NCI-H446 treated with DMSO at 0.1 percent for 48 hours (cell line): ENCODE data around the gene EPAS1.
"Not testable (repeated sequence)": the region's sequence is repeated elsewhere in the genome, so short reads cannot be mapped to it uniquely, and the experiment has no call there.

Experiments used
- DNase-seq: peaks from one replicate; lab custom pipeline; 2025; lab: John Stamatoyannopoulos, UW

EPAS1 gene

DNA sequence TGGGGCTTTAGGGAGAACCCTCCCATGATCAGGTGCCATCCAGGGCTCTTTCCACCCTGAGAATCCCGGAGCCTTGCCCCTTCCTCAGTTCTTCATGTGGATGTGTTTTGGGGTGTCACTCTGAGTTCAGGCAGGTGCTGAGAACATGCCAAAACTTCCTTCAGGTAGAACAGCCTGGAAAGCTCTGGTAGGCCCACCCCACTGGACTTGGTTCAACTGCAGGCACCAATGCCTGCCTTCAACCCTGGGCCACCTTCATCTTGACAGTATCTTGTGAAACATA, 85.8 kb downstream of the EPAS1 start:
- no peak for DNase-seq

DNA sequence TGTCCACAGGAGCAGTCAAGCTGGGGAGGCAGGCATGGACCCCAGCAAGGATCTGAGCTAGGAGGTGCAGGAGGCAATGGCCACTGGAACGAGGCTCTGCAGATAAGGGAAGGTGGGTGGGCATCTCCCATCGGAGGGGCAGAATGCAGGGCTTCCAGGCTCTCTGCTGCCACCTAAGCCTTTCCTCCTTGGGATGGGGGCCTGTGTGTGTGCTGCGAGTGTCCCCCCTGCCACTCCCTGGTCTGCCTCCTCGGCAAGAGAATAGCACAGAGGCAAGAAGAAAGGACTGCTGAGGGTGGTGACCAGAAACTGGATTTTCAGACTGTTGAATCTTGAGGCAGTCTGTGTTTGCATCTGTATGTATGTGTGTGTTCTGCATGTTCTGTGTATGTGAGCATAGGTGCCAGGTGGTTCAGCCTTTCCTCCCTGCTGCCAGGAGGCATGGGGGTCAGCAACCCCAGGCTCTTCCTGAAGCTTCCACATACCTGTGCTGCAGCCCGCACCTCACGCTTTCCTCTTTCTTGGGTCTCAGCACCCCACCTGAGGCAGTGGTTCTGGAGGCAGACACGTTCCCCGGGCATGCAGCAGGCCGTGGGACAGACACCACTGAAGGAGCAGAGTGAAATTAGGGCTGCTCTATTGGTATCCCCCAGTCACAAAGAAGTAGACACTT, 86.7 kb downstream of the EPAS1 start:
- DNase-seq: no peak

DNA sequence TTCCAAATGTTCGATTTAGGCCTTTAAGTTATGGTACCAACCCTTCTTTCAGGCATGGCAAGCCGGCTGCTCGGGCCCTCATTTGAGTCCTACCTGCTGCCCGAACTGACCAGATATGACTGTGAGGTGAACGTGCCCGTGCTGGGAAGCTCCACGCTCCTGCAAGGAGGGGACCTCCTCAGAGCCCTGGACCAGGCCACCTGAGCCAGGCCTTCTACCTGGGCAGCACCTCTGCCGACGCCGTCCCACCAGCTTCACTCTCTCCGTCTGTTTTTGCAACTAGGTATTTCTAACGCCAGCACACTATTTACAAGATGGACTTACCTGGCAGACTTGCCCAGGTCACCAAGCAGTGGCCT, 87.2 kb downstream of the EPAS1 start:
- no peak for DNase-seq

DNA sequence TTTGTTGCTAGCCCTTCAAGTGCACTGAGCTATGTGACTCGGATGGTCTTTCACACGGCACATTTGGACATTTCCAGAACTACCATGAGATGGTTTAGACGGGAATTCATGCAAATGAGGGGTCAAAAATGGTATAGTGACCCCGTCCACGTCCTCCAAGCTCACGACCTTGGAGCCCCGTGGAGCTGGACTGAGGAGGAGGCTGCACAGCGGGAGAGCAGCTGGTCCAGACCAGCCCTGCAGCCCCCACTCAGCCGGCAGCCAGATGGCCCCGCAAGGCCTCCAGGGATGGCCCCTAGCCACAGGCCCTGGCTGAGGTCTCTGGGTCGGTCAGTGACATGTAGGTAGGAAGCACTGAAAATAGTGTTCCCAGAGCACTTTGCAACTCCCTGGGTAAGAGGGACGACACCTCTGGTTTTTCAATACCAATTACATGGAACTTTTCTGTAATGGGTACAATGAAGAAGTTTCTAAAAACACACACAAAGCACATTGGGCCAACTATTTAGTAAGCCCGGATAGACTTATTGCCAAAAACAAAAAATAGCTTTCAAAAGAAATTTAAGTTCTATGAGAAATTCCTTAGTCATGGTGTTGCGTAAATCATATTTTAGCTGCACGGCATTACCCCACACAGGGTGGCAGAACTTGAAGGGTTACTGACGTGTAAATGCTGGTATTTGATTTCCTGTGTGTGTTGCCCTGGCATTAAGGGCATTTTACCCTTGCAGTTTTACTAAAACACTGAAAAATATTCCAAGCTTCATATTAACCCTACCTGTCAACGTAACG, 88.8 kb downstream of the EPAS1 start:
- DNase-seq: no peak

DNA sequence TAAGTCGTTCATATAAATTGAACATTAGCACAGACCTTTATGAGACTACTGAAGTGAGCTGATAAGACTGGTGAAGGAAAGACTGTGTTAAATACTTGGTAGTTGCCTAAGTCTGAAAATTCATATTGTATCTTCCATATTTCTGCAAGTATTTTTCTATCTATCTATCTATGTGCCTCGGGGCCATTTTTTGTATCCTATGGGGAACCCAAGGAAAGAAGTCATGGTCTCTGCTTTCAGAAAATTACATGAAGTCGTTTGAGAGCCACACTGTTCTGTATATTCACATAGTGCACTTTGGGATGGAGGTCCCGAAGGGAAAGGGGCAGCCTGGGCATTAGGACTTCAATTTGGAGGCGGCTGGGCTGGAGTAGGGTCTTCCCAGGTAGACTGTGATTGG, 89.6 kb downstream of the EPAS1 start:
- DNase-seq: no peak

DNA sequence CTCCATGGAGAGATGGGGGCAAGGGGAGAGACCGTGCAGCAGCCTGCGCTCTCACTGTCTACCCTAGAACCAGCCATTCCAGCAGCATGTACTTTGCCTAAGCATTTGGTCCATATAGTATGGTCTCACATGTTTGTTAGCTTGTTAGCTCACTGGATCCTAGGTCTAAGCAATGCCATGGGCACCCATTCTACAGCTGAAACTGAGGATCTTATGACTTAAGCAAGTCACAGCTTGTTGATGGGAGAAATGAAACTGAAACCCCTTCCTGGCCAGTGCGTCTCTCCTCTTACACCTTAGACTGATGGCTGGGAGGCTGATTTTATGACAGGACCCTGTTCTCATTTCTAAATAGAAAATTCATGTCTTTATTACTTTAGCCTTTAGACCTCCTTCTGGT, 90.1 kb downstream of the EPAS1 start:
- no peak for DNase-seq

DNA sequence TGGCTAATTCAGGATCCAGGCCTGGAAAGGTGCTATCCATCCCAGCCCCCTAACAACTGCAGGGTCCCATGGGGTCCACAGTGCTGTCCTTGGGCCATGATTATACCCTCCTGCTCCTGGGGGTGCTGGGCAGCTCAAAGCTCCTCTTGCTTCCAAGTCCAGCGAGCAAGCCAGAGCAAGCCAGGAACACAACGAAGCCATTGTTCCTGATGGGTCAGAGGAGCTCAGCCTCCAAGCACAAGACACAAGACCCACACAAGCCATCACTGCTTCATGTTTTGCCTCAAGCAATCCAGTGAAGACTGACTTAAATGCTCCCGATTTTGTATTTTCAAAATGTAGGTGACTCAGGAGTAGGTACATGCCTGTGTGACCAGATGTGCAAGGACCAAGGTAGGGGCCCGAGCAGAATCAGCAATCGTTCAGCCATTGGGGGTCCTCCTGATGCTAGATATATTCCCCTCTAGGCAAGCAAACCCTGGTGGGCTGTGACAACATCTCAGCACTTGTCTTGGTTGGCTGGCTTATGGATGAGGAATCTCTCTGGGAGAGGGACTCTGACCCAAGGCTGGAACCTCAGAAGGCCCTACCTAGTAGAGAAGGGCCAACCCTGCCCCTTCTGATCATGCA, 90.8 kb downstream of the EPAS1 start:
- no peak for DNase-seq

DNA sequence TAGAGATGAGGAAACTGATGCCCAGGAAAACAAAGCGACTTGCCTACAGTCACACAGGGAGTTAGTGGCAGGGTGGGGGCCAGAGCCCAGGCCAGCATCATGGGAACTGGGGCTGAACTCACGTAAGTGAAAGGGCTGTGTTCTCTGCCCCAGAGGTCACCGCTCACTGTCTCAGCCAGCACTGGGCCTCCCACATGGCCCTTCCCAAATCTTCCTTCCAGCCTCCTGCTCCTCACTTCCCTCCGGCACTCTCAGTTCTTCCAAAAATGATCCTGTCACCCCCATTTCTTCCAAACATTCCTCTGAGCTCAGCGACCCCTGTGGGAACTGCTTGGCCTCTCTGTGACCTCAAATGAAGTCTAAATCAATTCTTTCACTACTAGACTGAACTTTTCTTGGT, 91.7 kb downstream of the EPAS1 start:
- no peak for DNase-seq

DNA sequence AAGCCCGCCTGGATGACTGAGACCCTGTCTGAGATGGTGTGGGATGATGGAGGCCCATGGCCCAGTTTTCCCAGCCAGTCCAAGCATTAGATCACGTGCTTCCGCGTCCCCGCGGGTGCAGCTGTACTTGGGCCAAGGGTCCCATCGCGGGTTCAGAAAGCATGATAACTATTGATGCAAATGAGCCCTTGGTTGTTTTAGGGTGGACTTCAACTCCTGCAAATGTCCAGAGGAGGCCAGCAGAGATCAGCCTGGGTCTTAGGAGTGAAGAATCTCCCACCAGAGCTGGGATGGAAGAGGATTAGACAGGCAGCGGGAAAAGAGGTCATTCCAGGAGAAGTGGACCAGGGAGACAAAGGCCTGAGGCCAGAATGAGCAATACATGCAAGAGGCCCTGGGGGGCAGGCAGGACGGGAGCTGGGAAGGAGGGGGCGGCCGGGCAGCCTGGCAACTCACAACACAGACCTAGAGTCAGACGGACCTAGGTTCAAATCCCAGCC, 92.3 kb downstream of the EPAS1 start:
- no peak for DNase-seq

DNA sequence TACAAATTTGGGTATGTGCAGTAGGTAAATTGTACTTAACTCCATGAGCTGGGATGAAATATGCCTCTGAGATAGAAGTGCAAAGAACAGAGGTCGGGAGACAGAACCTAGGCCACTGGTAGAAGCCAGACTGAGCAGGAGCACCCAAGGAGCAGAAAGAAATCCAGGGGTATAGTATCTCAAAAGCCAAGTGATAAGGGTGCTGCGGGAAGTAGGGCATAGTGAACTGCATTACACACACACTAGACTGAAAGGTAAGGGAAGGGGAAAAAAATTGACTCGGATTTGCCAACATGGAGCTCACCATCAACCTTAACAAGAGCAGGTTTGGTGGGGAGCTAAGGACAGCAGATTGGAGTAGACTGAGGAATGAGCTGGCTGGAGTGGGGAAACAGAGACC, 92.8 kb downstream of the EPAS1 start:
- DNase-seq: no peak

DNA sequence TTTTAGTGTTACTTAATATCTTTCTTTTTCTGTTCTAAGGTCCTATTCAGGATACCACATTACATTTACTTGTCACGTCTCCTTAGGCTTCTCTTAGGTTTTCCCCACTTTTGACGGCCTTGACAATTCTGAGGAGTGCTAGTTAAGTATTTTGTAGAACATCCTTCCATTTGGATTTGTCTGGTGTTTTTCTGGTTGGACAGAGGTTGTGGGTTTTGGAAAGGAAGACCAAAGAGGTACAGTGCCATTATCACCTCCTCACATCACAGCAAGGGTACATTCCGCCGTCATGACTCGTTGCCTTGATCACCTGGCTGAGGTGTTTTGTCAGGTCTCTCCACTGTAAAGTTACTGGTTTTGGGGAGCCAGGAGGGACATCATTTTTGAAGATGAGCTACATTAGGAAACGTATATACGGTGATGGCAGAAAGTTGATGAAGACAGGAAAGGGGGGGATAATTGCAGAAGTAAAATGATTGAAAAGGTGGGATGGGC, 93.7 kb downstream of the EPAS1 start:
- no peak for DNase-seq

DNA sequence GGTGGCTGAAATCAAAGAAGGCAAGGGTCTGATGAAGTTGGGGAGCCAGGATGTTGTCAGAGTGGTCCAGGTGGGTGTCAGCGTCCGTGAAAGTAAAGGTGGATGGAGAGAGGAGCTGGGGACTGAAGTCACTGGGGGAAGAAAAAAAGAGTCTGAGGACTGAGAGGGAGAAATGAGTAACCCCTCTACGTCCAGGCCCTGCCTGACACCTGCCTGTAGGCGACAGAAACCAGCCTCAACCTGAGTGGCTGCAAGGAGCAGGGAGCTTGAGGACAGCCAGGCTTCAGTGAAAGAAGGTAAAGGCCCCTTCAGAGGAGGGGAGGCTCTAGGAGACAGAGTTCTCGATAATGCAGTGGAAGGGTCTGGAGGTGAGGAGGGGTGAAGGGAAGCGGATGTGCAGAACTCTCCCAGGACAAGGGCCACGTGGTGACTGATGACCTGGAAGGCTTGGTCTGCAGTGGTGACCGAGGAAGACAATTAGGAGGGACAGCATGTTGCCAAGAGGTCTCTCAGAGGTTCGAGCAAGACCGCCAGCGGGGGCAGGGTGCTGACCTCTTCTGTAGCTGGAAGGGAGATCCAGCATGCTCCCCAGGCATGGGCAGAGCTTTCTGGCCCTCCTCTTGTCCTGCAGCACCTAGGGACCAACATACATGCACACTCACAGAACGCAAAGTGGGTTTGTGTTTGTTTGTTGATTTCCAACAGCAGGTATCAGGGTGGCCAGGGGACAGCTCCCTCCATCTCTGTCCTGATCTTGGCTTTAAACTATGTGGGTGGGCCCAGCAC, 95.5 kb downstream of the EPAS1 start:
- DNase-seq: no peak

DNA sequence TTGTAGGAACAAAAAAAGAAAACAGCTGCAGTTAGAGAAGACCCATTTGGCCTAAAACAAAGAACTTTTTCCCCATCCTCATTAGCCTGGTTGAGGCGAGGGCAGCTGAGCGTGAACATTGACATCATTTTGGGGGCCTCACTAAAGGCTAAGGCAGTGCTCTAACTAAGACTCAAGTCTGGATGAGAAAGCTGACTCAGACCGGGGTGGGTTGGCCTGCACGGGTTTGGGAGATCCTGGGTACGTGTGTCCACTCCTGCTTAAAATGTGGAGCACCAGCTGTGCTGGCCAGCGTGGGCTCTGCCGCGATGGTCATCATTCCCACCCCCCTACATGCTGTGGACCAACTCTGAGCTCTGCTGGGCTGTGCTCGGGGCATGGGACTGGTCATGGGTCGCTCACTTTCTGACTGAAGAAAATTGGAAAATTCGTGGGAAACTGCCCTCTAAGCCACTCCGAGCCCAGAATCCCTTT, 96.2 kb downstream of the EPAS1 start:
- DNase-seq: no peak

DNA sequence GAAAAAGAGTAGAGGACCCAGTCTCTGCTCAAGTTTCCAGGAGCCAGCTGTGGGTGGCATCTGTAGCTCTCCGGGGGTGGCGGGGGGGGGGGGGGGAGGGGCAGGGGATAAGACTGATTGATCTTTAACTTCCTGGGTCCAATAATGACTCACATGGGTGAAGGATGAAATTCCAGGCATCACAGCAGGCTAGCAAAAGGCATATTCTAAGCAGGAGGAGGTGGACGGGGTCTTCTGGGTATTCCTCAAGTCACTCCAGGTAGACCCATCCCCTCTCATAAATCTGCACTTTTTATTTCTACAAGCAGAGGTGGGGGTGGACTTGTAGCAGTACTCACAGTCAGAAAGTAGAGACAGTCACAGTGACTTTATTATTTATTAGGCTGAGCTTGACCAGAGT, 96.7 kb downstream of the EPAS1 start:
- no peak for DNase-seq

DNA sequence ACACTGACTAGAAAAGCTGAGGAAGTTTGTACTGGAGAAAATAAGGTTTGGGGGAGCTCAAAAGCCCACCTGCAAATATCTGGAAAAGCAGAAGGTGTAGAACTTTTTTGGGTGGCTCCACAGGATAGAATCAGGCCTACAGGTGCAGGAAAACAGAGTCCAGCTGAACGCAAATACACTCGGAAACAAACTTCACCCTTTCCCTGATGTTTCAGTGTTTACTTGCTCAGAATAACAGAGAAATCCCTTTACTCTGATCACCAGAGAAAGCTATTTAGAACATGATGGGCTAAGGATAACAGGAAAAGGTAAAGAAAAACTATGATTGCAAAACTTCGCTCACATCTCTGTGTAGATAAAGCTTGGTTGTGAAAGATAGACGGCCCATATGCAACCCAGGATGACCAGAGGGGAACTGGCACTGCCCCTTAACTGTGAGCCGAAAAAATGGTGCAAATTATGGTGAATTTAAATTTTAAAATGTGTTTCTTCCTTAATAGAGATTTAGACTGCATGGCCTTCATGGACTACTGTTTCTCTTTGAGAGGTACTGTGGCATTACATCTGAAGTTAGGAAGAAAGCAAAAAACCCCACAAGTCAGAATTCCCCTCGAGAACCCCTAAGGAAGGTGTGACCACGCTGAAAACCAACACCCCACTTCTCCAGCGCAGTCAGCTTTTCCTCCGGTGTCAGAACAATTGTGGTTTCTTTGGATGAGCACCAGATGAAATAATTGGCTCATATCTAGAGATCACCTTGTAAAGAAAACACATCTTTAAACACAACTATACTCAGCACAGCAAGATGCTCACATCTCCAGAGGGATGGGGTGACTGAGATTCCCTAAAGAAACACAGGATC, 97.7 kb downstream of the EPAS1 start:
- DNase-seq: no peak

DNA sequence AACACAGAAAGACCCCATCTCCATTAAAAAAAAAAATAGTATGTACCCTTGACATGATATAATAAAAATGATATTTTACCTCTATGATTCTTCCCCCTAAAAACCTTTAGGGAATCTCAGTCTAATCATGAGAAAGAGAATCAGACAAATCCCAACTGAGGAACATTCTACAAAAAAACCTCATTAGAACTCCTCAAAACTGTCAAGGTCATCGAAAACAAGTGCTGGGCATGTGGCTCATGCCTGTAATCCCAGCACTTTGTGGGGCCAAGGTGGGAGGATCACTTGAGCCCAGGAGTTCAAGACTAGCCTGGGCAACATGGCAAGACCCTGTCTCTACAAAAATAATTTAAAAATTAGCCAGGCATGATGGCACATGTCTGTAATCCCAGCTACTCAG, 98.5 kb downstream of the EPAS1 start:
- not testable (repeated sequence) for DNase-seq

DNA sequence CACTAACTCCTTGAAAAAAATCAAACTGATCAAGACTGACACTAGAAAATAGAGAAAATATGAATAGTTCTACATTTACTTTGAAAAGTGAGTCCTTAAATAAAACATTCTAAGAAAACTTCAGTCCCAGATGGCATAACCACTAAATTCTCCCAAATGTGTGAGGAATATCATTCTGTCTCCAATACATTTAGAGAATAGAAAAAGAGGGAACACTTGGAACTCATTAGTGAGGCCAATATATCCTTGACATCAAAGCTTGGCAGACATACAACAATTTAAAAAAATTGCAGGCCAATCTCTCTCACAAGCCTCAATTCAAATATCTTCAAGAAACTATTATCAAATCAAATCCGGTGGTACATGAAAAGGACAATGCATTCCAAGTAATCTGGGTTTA, 102.8 kb downstream of the EPAS1 start:
- DNase-seq: no peak

DNA sequence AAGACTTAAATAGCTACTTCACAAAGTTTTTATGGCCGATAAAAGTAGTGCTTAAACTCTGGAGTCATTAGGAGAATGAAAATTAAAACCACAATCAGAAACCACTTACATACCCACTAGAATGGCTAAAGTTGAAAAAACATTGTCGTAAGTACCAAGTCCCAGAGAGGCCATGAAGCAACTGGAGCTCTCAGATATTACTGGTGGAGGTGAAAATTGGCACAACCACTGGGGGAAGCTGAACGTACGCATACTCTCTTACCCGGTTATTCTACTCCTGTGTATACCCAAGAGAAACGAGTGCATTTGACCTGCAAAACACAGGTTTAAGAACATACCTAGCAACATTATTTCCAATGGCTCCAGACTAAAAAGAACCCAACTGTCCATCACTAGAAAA, 105.7 kb downstream of the EPAS1 start:
- no peak for DNase-seq

DNA sequence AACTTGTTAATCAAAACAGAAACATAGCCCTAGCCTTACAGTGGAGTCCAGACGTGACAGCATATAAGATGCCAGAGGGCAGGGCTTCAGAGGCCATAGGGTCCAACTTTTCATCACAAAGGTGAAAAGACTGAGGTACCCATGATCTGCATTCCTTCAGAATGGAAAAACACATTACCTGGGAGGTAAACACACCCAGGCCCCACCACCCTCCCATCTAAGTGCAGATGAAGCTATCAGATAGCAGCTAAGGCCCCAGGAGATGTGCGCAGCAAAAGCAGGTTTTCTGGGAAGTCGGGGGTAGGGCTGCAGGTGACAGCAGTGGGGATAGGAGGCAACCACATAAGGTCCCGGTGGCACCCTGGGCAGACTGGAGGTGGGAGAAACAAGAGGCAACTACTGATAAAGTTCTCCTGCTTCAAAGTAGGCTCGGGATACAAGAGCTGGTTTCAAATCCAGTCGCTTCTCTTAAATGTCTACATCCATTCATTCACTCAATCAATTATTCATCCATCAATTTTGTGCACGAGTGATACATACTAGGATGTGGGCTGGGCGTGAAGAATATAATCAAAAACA, 107.1 kb downstream of the EPAS1 start:
- no peak for DNase-seq

DNA sequence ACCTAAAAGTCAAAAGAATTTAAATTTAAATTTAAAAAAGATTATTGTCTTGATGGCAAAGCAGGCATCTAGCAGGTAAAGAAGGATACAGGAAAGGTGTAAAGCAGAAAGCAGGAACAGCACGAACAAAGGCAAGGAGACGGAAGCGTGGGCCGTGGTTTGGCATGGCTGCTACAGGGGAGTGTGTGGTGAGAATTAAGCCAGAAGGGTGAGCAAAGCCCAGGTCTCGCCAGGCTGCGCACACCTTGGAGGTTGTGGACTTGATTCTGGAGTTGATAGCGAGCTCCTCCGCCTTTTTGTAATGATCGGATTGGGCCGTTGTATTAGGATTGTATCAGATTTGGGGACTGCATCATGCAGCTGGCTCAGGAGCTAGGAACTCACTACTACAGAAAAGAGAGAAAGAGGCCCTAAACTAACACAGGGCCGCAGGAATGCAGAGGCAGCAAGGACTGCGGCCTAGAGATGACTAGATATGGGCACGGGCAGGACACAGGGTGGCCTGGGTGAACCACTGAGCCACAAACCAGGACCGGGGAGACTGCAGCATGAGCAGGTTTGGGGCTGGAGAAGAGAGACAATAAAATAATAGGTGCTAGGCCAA, 110.7 kb downstream of the EPAS1 start:
- no peak for DNase-seq

DNA sequence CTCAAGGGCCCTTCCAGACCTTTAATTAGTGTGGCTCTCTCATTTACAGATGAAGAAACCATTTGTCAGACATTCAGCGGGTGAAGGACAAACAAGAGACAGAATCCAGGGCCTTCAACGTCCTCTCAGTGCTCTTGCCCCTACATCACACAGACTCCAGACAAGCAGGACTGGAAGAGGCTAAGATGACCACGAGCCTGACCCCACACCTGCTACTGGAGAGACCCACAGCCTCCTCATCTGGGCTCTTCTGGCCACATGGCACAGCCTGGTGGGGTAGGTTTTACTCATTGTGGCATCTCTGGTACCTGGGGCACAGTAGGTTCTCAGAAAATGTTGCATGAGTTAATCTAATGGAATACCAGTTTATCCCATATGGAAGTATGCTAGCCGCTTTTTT, 112.5 kb downstream of the EPAS1 start:
- no peak for DNase-seq
